Stimulated activated CD4-positive, alpha-beta T cell treated with anti-CD3 and anti-CD28 coated beads, Interleukin-12 subunit alpha, Interleukin-12 subunit beta, amount 100 ng/mL, for 4 hours (primary cell): Measurements from ENCODE around the gene NEK6.

ENCODE experiments used
- DNase-seq: peaks from one replicate; pipeline ENCODE4 v3.0.0-alpha.2; 2020

NEK6 gene

DNA sequence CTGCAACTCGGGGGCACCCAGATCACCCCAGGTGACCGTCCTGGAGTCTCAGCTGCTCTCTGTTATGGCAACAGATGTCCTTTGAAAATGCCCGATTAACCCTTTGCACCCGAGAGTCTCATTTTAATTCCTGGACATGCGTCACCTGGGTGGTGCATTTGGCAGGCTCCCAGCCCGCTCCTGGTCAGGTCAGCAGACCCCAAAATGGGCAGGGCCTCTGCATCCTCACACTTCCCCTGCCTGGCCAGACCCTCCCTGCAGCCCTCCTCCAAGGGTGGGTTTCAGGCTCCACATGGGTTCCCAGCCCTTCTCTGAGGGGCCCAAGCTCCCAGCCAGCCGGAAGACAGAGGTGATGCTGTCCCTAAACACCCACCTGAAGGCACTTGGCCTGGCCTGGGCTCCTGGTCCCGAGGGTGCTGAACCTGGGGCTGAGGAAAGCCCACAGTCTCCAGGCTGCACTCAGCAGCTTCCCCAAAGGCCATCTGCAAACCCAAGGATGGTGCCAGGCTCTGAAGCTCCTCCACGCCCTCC lies 88.1 kb downstream of the NEK6 start:
- no peak for DNase-seq

GRCh38 chr9:124346347-124347163 lies 88.8 kb downstream of the NEK6 start:
- no peak for DNase-seq

DNA sequence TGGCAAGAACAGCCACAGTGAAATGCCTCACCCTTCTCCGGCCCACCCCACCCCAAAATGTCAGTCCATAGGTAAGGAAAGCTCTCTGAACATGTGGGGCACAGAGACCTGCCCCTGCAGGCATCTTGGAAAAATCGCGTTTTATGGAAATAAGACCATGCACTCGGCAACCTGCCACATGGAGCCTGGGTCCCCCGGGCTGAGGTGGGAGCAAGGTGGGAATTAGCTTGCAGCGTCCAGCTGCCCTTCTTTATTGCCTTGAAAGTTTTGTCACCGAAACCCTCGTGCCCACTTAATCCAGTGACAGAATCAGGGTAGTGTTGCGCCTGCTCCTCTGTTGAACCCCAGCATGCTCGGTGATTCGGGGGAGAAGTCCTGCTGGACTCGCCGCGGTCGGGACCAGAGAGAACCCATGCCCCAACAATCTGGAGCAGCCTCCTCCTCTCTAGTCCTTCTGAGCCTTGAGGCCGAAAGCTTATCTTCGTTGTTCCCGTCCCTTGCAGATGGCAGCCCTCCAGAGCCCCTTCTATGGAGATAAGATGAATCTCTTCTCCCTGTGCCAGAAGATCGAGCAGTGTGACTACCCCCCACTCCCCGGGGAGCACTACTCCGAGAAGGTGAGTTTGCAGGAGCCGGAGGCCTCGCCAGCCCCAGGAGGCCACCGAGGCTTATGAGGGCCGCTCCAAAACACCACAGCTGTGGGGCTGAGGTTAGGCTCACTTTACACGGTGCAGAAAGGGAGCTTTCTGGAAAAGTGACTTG lies 89.6 kb downstream of the NEK6 start:
- DNase-seq, result no peak

DNA sequence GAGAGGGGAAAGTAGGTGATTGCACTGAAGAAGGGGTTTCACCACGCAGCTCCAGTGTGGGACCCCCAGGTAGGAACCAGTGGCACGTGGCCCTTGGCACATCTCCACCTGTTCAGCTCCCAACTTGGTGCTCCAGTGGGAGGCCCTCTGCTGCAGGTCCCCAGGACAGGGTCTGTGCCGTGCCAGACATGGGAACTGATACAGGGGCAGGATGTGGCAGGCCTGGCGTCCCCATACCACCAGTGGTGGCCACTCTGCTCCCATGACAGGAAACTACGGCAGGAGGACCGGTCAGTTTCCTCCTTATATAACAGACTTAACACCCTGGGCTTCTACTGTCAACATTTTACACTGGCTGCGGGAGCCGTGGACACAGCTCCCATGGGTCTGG lies 90.2 kb downstream of the NEK6 start:
- no peak for DNase-seq

DNA sequence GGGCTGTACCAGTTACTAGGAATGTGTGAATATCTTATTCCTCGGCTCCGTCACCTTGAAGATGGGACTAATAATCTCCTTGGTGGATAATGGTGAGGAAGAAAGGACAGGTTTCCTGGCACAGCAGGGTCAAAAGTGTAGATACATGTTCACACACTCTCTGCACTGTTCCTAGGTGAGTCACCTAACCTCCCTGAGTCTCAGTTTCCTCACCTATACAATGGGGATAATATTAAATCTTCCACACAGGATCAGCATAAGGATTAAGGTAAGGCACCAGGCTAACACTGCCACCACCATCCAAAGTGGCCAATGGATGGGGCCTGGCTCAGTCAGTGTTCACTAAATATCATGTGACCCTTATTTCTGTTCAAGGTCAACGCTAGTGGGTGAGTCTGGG lies 90.6 kb downstream of the NEK6 start:
- DNase-seq, result no peak

GRCh38 chr9:124348831-124349230 lies 91.1 kb downstream of the NEK6 start:
- DNase-seq, result no peak

- no peak for DNase-seq
Observed at GRCh38 chr9:124349267-124349666, 91.5 kb downstream of the NEK6 start.

- no peak for DNase-seq
Observed at GRCh38 chr9:124349675-124350493, 92.1 kb downstream of the NEK6 start.

DNA sequence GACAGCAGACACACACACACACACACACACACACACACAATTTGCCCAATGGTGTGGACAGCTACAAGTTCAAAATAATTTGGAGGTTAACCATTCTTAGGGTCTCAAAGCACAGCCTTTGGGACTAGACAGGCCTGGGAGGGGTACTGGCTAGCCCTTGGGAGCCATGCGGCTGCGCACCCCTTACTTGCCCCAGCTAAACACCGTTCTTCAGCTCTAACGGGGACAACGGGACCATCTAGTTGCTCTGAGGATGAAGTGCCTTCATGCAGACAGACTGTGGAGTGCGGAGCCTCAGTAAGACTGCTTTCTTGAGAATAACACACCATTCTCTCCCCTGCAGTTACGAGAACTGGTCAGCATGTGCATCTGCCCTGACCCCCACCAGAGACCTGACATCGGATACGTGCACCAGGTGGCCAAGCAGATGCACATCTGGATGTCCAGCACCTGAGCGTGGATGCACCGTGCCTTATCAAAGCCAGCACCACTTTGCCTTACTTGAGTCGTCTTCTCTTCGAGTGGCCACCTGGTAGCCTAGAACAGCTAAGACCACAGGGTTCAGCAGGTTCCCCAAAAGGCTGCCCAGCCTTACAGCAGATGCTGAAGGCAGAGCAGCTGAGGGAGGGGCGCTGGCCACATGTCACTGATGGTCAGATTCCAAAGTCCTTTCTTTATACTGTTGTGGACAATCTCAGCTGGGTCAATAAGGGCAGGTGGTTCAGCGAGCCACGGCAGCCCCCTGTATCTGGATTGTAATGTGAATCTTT lies 92.9 kb downstream of the NEK6 start:
- DNase-seq, result no peak

GRCh38 chr9:124351672-124352468 lies 94.1 kb downstream of the NEK6 start:
- DNase-seq, result no peak

GRCh38 chr9:124352616-124353015 lies 94.9 kb downstream of the NEK6 start:
- DNase-seq, result no peak

GRCh38 chr9:124353166-124353768 lies 95.5 kb downstream of the NEK6 start:
- DNase-seq, result no peak

GRCh38 chr9:124353811-124354274 lies 96.1 kb downstream of the NEK6 start:
- no peak for DNase-seq

DNA sequence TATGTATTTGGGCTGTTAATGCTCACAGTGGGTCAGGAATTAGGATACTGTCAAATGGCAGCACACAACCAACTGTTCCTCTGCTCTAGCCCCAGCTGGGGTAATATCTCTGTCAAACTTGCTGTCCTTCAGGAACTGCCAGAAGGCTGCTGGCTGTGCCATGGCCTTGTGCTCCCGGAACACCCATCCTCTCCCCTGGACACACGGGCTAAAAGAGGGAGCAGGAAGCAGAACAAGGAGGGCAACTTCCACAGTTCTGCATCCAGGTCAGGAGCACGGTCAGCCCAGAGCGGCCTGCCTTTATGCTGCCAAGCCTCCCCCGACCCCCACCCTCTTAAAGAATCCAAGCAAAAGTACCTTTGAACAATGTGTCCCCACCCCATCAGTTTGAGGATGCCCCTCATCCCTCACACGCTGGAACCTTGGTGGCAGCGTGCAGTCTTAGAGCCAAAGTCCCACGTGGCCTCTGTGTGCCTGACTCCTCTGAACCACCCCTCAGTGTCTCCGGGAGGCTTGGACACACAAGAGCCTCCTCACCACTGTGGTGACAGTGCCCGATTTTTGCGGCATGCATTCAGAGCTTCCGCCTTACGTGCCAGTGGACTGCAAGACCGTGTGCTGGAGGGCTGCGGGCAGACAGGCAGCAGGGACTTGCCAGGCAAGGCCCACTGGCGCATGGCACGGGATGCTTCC lies 96.7 kb downstream of the NEK6 start:
- DNase-seq, result no peak

GRCh38 chr9:124355039-124355940 lies 97.5 kb downstream of the NEK6 start:
- no peak for DNase-seq

DNA sequence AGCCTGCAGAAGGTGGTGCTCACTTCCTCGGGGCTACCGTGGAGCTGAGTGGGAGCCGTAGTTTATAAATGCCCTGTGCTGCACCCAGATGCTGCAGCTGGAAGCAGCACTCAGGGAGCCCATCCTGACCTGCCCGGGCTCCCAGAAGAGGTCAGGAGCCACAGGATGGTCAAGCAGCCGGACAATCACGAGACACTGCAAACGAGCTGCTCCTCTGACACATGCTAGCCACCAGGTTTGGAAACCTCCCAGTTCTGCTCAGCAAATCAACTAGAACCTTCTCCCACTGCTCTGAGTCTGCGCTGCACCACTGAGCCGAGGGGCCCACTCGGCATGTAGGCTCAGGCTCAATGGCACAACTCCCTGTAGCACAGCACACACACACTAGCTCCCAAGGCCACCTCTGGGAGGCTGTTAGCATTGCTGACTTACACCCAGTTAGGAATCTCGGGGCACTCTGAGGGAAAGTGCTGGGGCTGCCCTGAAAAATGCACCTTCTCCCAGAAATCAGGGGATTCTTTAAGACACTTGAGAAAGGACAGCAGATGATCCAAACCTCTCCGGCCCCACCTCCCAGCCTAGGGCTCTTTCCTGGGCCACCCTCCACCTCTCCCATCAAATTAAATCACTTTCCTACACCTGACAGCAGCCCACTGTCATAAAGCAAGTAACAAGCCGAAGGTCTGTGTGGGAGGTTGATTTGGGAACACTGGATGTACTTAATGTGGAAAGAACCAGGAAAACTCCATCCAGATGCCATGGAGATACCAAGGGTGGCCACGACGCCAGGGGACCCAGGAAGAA lies 98.4 kb downstream of the NEK6 start:
- DNase-seq, result no peak

DNA sequence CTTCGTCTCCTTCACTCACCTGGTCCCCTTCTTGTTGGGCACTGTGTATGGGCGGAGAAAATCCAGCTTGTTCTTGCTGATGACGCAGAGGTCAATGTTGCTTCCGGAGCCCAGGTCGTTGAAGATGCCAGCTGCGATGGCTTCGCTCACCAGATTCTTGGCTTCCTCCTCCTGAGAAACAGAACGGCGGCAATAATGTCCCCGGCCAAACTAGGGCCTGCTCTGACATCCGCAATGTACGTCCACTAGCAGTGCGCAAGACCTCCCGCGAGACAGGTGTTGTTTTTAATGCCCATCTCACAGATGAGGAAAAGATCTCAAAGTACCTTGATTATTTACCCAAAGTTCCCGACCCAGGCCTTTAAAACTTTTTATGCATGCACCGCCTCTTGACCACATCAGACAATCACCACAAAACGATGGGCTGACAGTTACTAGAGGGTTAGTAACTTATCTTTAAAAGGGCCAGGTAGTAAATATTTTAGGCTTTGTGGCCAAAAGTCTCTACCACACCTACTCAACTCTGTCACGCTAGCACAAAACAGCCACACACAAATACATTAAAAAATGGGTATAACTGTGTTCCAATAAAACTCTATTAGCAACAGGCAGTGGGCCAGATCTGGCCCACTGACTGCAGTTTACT lies 99.1 kb downstream of the NEK6 start:
- no peak for DNase-seq
